Type B pancreatic cell (in vitro differentiated cells): ENCODE results near the gene PM20D2. TPM values are rescaled to one million over a fixed set of nuclear protein-coding genes. Genes with fewer than 3 reads are reported as not detected.

Experiments
- DNase-seq: peaks from one replicate; pipeline ENCODE4 v3.0.0; 2021; ENCODE audit warnings: mixed read lengths; ENCODE audit not compliant: unreplicated experiment; ENCODE audit errors: extremely low spot score
- H3K27ac Mint-ChIP-seq: 2 replicates; pipeline ENCODE4 v1.8.0; 2021; ENCODE audit warnings: mild to moderate bottlenecking, mixed read lengths
- H3K27me3 Mint-ChIP-seq: 2 replicates; pipeline ENCODE4 v1.8.0; 2021; ENCODE audit warnings: mixed read lengths
- H3K36me3 Mint-ChIP-seq: 2 replicates; pipeline ENCODE4 v1.8.0; 2021; ENCODE audit warnings: mixed read lengths
- H3K4me1 Mint-ChIP-seq: one replicate; pipeline ENCODE4 v1.8.0; 2021; ENCODE audit warnings: mixed read lengths; ENCODE audit not compliant: unreplicated experiment
- H3K4me3 Mint-ChIP-seq: 2 replicates; pipeline ENCODE4 v1.8.0; 2021; ENCODE audit warnings: mild to moderate bottlenecking, mixed read lengths
- H3K9me3 Mint-ChIP-seq: 2 replicates; pipeline ENCODE4 v1.8.0; 2021; ENCODE audit warnings: mixed read lengths
- CTCF ChIP-seq: fragments of 200-600 bp; sonication (generic); conservative IDR thresholded peaks from 2 replicates; pipeline ENCODE4 v1.5.0; 2021; ENCODE audit warnings: antibody characterized with exemption, mild to moderate bottlenecking
- total RNA-seq: library from RNA; stranded (reverse); gene quantifications from 2 replicates; pipeline ENCODE4 v1.2.1, GENCODE V29; 2021; ENCODE audit warnings: low replicate concordance

Gene PM20D2
- total RNA-seq, 1 donor from 2014 or later, result 15.3 TPM

DNA sequence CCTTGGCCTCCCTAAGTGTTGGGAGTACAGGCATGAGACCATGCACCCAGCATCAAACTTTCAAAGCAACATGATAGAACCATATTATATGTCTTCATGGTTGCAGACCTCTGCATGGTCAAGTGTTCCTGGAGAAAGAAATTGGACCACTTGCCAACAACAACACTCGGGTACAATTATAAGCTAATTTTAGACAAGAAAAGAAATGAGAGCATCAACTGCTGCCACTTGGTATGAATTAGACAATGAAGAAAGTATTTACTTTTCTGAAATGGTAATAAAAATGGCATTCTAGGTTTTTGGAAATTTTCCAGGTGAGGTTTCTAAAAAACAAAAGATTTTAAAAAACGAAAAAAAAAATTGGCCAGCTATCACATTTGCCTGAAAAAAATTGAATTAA lies 7.7 kb upstream of the PM20D2 start:
- no peak overlapping the region for H3K27ac Mint-ChIP-seq
- H3K4me1 Mint-ChIP-seq, result peaks cover 10% of the 10 kb centered on the region
- no peak for DNase-seq
- H3K27me3 Mint-ChIP-seq, result no peaks in the 10 kb centered on the region
- H3K9me3 Mint-ChIP-seq, result no peaks in the 10 kb centered on the region
- no peaks in the 10 kb centered on the region for H3K36me3 Mint-ChIP-seq
- no peak overlapping the region for H3K4me3 Mint-ChIP-seq
- TF ChIP-seq CTCF, result no peak

DNA sequence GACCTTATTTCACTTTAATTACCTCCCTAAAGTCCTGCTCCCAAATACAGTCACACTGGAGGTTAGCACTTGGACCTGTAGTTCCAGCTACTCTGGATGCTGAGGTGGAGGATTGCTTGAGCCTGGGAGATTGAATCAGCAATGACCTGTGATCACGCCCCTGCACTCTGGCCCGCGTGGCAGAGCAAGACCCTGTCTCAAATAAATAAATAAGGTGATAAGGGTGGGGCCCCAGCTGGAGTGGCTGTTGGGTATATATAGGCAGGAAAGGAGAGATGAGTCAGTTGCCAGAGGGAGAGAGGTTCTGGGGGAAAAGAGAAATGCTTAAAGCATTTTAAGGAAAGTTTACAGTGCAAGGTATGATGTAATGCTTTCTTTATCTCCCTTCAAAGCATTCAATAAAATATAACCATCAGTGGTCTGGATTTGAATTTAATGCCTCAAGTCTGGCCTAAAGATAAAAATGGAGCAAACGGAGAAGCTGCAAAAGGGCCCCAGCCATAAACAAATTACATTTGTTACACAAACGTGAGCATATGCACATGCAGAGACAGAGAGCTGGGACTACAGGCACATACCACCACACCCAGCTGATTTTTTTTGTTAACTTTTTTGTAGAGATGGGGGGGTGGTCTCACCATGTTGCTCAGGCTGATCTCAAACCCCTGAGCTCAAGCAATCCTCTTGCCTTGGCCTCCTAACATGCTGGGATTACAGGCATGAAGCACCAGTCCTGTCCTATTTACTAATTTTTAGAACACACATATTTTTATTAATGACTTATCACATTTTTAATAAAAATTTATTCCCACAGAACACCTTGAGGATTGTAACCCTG lies 6.1 kb upstream of the PM20D2 start:
- H3K36me3 Mint-ChIP-seq, result no peaks in the 10 kb centered on the region
- no peak for DNase-seq
- H3K27ac Mint-ChIP-seq, result no peak overlapping the region
- H3K9me3 Mint-ChIP-seq, result no peaks in the 10 kb centered on the region
- peaks cover 15% of the 10 kb centered on the region for H3K4me1 Mint-ChIP-seq
- H3K4me3 Mint-ChIP-seq, result no peak overlapping the region
- H3K27me3 Mint-ChIP-seq, result no peaks in the 10 kb centered on the region
- TF ChIP-seq CTCF, result no peak

- peaks cover 18% of the 10 kb centered on the region for H3K4me1 Mint-ChIP-seq
- no peaks in the 10 kb centered on the region for H3K36me3 Mint-ChIP-seq
- no peak overlapping the region for H3K4me3 Mint-ChIP-seq
- no peak for TF ChIP-seq CTCF
- H3K27ac Mint-ChIP-seq, result no peak overlapping the region
- no peaks in the 10 kb centered on the region for H3K9me3 Mint-ChIP-seq
- no peak for DNase-seq
- no peaks in the 10 kb centered on the region for H3K27me3 Mint-ChIP-seq
Measured at GRCh38 chr6:89140347-89141156, 5.3 kb upstream of the PM20D2 start.

GRCh38 chr6:89144354-89144906 lies 1.4 kb upstream of the PM20D2 start:
- peak overlapping the region; percentile 60 for H3K4me3 Mint-ChIP-seq
- peaks cover 3% of the 10 kb centered on the region for H3K9me3 Mint-ChIP-seq
- H3K4me1 Mint-ChIP-seq, result peaks cover 30% of the 10 kb centered on the region
- no peak for DNase-seq
- TF ChIP-seq CTCF, result no peak
- H3K36me3 Mint-ChIP-seq, result peaks cover 7% of the 10 kb centered on the region
- no peak overlapping the region for H3K27ac Mint-ChIP-seq
- no peaks in the 10 kb centered on the region for H3K27me3 Mint-ChIP-seq

GRCh38 chr6:89145091-89145955 lies 532 bp upstream of the PM20D2 start:
- Mint-ChIP-seq H3K27me3 (no peaks in the 10 kb centered on the region), H3K9me3 (peaks cover 3% of the 10 kb centered on the region), H3K4me1 (peaks cover 27% of the 10 kb centered on the region), H3K36me3 (peaks cover 8% of the 10 kb centered on the region), H3K27ac (peak overlapping the region; percentile 91), H3K4me3 (peak overlapping the region; percentile 93)
- DNase-seq, result no peak
- no peak for TF ChIP-seq CTCF
